ENCODE measurements around the gene DLGAP4. TPM values are rescaled to one million over a fixed set of nuclear protein-coding genes. Genes with fewer than 3 reads are reported as not detected.

DLGAP4 gene
- total and polyA plus RNA-seq, 2 of the 13 experiments (the other 11 are each of a cell fraction or from before 2014, with no cell fraction given), result 15.2 to 26.7 TPM

DNA sequence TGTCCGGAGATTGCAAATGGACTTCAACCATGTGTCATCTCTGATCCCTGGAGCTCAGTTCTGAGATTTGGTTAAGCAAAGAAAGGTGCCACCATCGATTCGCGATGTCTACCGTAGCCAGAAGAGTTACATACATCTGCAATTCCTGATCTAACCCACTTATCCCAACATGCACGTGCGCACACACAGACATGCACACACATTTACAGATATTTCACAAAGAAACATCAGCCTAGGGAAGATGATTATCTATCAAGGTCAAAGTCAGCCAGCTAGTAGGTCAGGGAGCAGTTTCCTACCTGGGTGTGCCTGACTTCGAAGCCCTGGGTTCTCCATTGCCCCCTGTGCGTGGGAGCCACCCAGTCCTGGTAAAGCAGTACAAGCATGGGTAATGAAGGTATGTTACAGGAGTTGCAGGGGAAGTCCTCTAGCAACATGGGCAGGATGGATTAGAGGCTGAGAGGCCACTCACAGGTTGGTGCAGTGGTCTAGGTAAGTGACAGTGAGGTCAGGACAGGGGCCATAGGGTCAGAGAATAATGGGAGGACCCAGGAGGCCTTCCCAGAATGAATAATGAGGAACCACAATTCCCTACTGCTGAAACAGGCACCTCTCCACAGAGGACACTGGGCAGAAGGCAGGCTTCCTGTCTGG lies 150.0 kb downstream of the DLGAP4 start (continued):
- TF ChIP-seq, protein P1, sequence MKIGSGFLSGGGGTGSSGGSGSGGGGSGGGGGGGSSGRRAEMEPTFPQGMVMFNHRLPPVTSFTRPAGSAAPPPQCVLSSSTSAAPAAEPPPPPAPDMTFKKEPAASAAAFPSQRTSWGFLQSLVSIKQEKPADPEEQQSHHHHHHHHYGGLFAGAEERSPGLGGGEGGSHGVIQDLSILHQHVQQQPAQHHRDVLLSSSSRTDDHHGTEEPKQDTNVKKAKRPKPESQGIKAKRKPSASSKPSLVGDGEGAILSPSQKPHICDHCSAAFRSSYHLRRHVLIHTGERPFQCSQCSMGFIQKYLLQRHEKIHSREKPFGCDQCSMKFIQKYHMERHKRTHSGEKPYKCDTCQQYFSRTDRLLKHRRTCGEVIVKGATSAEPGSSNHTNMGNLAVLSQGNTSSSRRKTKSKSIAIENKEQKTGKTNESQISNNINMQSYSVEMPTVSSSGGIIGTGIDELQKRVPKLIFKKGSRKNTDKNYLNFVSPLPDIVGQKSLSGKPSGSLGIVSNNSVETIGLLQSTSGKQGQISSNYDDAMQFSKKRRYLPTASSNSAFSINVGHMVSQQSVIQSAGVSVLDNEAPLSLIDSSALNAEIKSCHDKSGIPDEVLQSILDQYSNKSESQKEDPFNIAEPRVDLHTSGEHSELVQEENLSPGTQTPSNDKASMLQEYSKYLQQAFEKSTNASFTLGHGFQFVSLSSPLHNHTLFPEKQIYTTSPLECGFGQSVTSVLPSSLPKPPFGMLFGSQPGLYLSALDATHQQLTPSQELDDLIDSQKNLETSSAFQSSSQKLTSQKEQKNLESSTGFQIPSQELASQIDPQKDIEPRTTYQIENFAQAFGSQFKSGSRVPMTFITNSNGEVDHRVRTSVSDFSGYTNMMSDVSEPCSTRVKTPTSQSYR (CRISPR knock-in tag; IDR thresholded peaks at IDR 0.05; ENCODE audit: borderline replicate concordance), result no peak
- TF ChIP-seq ZNF556 (CRISPR knock-in tag; IDR thresholded peaks at IDR 0.05; ENCODE audit: borderline replicate concordance) (peak; percentile 58; the same call in 1 of the 2 replicates), SRF (IDR thresholded peaks at IDR 0.05; ENCODE audit: low read depth, low read length) (no peak), IKZF1 (IDR thresholded peaks at IDR 0.05) (no peak), ZNF644 (CRISPR knock-in tag; IDR thresholded peaks at IDR 0.05; ENCODE audit: low read depth) (no peak), POLR2A (IDR thresholded peaks at IDR 0.05; ENCODE audit: insufficient read depth in 1 of 2, low read depth in 2 of 2, low read length in 2 of 2) (no peak), NR2C2 (CRISPR knock-in tag; IDR thresholded peaks at IDR 0.05; ENCODE audit: borderline replicate concordance) (peak; percentile 46; the same call in 1 of the 2 replicates), CCAR2 (optimal IDR thresholded peaks at IDR 0.05; ENCODE audit: low read depth, low read length) (no peak), ZNF850 (CRISPR knock-in tag; conservative IDR thresholded peaks at IDR 0.05) (no peak), FOXP1 (IDR thresholded peaks at IDR 0.05) (no peak), FOXP1 (CRISPR knock-in tag; IDR thresholded peaks at IDR 0.05) (no peak), ZSCAN30 (CRISPR knock-in tag; IDR thresholded peaks at IDR 0.05) (no peak), RNF2 (conservative IDR thresholded peaks at IDR 0.05; ENCODE audit: low read depth) (peak; percentile 20; the same call in 1 of the 2 replicates), TBX2 (CRISPR knock-in tag; IDR thresholded peaks at IDR 0.05; ENCODE audit: borderline replicate concordance) (no peak; the same call in 1 of the 2 replicates)
- TF ChIP-seq, protein P2, sequence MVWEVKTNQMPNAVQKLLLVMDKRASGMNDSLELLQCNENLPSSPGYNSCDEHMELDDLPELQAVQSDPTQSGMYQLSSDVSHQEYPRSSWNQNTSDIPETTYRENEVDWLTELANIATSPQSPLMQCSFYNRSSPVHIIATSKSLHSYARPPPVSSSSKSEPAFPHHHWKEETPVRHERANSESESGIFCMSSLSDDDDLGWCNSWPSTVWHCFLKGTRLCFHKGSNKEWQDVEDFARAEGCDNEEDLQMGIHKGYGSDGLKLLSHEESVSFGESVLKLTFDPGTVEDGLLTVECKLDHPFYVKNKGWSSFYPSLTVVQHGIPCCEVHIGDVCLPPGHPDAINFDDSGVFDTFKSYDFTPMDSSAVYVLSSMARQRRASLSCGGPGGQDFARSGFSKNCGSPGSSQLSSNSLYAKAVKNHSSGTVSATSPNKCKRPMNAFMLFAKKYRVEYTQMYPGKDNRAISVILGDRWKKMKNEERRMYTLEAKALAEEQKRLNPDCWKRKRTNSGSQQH (CRISPR knock-in tag; IDR thresholded peaks at IDR 0.05; ENCODE audit: low read depth), result 0 out of 2 replicates have a peak, but pooled peaks have one; percentile 17
- TF ChIP-seq, protein P3, sequence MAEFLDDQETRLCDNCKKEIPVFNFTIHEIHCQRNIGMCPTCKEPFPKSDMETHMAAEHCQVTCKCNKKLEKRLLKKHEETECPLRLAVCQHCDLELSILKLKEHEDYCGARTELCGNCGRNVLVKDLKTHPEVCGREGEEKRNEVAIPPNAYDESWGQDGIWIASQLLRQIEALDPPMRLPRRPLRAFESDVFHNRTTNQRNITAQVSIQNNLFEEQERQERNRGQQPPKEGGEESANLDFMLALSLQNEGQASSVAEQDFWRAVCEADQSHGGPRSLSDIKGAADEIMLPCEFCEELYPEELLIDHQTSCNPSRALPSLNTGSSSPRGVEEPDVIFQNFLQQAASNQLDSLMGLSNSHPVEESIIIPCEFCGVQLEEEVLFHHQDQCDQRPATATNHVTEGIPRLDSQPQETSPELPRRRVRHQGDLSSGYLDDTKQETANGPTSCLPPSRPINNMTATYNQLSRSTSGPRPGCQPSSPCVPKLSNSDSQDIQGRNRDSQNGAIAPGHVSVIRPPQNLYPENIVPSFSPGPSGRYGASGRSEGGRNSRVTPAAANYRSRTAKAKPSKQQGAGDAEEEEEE (CRISPR knock-in tag; IDR thresholded peaks at IDR 0.05; ENCODE audit: borderline replicate concordance), result no peak
- TF ChIP-seq, protein P4, sequence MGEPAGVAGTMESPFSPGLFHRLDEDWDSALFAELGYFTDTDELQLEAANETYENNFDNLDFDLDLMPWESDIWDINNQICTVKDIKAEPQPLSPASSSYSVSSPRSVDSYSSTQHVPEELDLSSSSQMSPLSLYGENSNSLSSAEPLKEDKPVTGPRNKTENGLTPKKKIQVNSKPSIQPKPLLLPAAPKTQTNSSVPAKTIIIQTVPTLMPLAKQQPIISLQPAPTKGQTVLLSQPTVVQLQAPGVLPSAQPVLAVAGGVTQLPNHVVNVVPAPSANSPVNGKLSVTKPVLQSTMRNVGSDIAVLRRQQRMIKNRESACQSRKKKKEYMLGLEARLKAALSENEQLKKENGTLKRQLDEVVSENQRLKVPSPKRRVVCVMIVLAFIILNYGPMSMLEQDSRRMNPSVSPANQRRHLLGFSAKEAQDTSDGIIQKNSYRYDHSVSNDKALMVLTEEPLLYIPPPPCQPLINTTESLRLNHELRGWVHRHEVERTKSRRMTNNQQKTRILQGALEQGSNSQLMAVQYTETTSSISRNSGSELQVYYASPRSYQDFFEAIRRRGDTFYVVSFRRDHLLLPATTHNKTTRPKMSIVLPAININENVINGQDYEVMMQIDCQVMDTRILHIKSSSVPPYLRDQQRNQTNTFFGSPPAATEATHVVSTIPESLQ (CRISPR knock-in tag; conservative IDR thresholded peaks at IDR 0.05), result no peak
- TF ChIP-seq, protein P5, sequence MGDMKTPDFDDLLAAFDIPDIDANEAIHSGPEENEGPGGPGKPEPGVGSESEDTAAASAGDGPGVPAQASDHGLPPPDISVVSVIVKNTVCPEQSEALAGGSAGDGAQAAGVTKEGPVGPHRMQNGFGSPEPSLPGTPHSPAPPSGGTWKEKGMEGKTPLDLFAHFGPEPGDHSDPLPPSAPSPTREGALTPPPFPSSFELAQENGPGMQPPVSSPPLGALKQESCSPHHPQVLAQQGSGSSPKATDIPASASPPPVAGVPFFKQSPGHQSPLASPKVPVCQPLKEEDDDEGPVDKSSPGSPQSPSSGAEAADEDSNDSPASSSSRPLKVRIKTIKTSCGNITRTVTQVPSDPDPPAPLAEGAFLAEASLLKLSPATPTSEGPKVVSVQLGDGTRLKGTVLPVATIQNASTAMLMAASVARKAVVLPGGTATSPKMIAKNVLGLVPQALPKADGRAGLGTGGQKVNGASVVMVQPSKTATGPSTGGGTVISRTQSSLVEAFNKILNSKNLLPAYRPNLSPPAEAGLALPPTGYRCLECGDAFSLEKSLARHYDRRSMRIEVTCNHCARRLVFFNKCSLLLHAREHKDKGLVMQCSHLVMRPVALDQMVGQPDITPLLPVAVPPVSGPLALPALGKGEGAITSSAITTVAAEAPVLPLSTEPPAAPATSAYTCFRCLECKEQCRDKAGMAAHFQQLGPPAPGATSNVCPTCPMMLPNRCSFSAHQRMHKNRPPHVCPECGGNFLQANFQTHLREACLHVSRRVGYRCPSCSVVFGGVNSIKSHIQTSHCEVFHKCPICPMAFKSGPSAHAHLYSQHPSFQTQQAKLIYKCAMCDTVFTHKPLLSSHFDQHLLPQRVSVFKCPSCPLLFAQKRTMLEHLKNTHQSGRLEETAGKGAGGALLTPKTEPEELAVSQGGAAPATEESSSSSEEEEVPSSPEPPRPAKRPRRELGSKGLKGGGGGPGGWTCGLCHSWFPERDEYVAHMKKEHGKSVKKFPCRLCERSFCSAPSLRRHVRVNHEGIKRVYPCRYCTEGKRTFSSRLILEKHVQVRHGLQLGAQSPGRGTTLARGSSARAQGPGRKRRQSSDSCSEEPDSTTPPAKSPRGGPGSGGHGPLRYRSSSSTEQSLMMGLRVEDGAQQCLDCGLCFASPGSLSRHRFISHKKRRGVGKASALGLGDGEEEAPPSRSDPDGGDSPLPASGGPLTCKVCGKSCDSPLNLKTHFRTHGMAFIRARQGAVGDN (CRISPR knock-in tag; IDR thresholded peaks at IDR 0.05), result no peak

All from HepG2 (cell line).